ENCODE data around the gene KRTAP5-7.
"Not testable (repeated sequence)": the region's sequence is repeated elsewhere in the genome, so short reads cannot be mapped to it uniquely, and the experiment has no call there.

The KRTAP5-7 gene

DNA sequence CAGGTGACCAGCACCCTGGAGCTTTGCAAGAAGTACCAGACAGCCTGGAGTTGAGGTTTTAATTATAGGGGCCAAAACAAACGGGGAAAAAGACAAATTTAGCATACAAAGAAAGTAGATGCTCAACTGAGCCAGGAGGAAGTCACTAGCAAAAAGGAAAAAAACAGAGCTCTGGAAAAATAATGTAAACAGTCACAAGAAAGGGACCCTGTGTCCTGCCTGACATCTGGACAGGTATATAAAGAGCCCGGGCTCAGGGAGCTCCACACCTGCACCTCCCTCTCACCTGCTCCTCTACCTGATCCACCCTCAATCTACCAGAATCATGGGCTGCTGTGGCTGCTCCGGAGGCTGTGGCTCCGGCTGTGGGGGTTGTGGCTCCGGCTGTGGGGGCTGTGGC, 38.2 kb downstream of the KRTAP5-7 start, which contains the start of gene KRTAP5-10:
KRTAP5-10 (plus strand) TSS at position 301 of the 400 bp plus-strand sequence; CDS start at position 326, 25 bp downstream.
- no peak for DNase-seq (ENCODE audit: low spot score)
- Histone ChIP-seq H3K27ac (no peak within 1 kb of the TSS), H3K4me3 (no peak within 1 kb of the TSS)
- no peak for TF ChIP-seq CTCF (IDR thresholded peaks at IDR 0.05)

DNA sequence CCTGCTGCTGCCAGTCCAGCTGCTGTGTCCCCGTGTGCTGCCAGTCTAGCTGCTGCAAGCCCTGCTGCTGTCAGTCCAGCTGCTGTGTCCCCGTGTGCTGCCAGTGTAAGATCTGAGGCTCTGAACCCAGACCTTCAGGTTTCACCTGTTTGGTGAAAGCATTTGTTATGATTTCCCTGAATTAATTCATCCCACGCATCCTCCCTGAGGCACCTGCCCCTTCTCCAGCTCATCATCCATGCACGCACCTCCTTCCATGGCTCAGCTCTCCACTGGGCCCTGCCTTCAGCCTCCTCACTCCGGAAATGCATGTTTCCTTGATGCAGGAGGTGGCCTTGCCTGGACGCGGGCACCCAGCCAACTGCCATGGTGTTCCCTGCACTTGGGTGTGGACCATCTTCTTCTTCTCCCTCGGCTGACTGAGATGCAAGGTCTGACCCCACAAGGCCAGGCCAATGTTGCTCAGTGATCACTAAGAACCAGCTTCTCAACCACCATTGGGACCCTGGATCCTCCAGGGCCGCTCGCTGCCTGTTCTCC, 39.1 kb downstream of the KRTAP5-7 start:
- Histone ChIP-seq H3K4me3 (no peak overlapping the region), H3K27ac (no peak overlapping the region)
- DNase-seq (ENCODE audit: low spot score): no peak
- no peak for TF ChIP-seq CTCF (IDR thresholded peaks at IDR 0.05)

DNA sequence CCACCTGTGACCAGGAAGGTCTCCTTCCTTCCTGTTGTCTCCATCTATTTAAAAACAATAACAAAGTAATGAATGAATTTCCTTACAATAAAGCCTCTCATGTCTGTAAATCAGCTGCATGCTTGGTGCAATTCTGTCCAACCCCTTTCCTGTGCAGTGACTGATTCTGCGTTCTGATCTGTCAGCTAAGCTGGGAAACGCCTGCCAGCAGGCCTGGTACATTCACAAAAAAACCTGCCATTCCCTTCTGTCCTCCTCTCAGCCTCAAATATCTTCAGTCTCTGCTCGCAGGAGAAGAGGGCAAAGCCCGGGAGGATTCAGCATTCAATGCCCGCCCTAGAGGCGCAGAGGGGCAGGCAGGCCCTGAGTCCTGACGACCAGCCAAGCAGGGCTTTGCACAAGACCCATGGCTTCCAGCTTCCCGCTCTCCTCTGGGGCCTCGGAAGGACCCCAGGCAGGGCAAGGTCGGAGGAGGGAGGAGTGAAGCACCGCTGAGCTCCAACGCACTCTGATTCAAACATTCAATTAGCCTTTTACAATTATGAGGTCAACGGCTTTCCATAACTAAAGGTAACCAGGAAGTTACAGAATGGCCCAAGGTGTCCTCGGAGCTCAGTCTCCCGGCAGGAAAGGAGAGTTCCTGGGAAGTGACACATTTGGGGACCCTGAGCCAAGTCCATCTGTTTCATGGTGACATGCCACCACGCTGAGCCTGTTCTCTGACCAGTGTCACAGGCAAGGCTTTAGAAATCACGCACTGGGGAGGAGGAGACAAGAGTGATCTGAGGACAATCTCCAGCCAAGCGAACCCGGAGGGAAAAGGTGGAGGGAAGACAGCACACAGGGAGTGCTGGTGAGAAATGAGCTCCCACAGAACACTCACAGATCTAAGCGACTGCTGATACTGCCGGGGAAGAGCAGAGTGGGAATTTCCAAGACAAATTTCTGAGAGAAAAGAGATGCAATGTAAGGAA, 39.8 kb downstream of the KRTAP5-7 start:
- not testable (repeated sequence) for DNase-seq (ENCODE audit: low spot score); H3K27ac ChIP-seq; H3K4me3 ChIP-seq

- H3K27ac ChIP-seq; DNase-seq (ENCODE audit: low spot score): not testable (repeated sequence)
These were observed 40.6 kb downstream of the KRTAP5-7 start for GRCh38 chr11:71567633-71568032.

DNA sequence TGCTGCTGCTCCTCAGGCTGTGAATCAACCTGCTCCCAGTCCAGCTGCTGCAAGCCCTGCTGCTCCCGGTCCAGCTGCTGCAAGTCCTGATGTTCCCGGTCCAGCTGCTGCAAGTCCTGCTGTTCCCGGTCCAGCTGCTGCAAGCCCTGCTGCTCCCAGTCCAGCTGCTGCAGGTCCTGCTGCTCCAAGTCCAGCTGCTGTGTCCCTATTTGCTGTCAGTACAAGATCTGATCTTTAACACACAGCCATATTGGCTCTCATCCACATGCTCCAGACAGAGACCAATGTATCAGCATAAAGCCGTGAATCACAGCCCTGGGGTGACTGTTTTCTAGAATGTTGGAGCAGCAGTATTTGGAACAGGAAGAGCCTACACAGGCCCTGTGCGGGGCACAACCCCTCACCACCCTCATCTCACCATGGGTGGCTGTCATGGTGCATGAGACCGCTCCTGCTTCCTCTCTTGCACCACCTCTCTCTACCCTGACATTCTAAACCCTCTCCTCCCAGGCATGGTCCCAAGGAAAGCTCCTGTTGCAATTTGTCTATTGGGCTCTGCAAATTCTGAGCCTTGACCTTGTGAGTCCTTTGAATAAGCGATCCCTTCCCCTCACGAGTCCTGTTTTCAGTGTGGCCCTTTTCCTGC, 41.8 kb downstream of the KRTAP5-7 start:
- no peak for DNase-seq (ENCODE audit: low spot score)

More at GRCh38 chr11:71567633-71568032, 40.6 kb downstream of the KRTAP5-7 start:
- H3K4me3 ChIP-seq: not testable (repeated sequence)

GRCh38 chr11:71571101-71571850, 44.2 kb downstream of the KRTAP5-7 start:
- not testable (repeated sequence) for DNase-seq (ENCODE audit: low spot score); H3K27ac ChIP-seq; H3K4me3 ChIP-seq

More for the DNA sequence above, 41.8 kb downstream of the KRTAP5-7 start:
- no peak for TF ChIP-seq CTCF (IDR thresholded peaks at IDR 0.05)
- no peak overlapping the region for H3K27ac ChIP-seq
- no peak overlapping the region for H3K4me3 ChIP-seq

GRCh38 chr11:71572811-71573210, 45.7 kb downstream of the KRTAP5-7 start:
- H3K27ac ChIP-seq: no peak overlapping the region
- no peak for DNase-seq (ENCODE audit: low spot score)
- no peak overlapping the region for H3K4me3 ChIP-seq
- TF ChIP-seq CTCF (IDR thresholded peaks at IDR 0.05): no peak

GRCh38 chr11:71574418-71574817, 47.4 kb downstream of the KRTAP5-7 start:
- H3K4me3 ChIP-seq: no peak overlapping the region
- DNase-seq (ENCODE audit: low spot score): no peak
- no peak overlapping the region for H3K27ac ChIP-seq
- TF ChIP-seq CTCF (IDR thresholded peaks at IDR 0.05): no peak
